DMS114 treated with DMSO at 0.1 percent for 48 hours (cell line): Measurements from ENCODE around the gene ENGASE.

Experiments used
- DNase-seq: peaks from one replicate; lab custom pipeline; 2025; ENCODE audit not compliant: unreplicated experiment; lab: John Stamatoyannopoulos, UW

Gene ENGASE

DNA sequence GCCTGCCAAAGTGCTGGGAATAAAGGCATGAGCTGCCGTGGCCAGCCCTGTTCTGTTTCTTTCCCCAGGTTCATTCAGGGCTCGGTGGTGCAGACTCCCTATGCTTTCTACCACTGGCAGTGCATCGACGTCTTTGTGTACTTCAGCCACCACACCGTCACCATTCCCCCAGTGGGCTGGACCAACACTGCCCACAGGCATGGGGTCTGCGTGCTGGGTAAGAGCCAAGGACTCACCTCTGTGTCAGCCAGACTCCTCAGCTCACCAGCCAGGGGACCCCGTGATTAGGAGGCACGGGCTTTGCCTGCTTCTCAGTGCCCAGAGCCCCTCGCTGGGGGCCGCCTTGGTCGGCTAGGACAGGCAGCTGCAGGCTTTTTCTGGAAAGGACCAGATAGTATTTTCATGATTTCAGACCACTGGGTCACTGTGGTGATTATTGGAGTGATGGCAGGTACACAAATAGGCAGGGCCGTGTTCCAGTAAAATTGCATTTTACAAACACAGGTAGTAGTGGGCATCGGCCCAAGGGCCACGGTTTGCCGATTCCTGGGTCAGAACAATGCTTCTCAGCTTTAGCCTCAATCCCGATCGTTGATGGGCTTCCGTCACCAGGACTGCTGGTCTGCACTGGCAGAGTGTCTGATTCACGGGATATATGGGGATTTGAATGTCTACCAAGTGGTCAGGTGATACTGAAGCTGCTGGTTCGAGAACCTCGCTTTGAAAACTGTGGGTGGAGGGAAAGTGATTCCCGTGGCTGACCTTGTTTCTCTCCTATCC is 5.0 kb downstream of the ENGASE start:
- no peak for DNase-seq

DNA sequence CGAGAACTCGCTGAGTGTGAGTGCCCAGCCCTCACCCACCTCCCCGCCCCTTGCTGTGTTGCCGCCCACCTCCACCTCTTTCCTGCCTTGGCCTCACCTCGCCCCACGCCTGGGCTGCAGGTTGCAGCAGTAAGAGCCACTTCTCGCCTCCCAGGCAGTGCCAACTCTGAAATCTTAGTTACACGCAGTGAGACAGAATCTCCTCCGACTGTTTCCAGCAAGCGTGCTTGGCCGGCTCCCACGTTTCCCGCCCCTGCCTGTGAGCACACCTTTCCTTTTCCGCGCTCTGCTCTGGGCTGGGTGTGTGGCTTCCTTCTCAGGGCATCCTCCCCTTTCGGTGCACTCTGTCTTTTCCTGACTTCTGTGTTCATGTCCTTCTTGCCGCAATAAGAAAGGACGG is 5.7 kb downstream of the ENGASE start:
- DNase-seq, result no peak

DNA sequence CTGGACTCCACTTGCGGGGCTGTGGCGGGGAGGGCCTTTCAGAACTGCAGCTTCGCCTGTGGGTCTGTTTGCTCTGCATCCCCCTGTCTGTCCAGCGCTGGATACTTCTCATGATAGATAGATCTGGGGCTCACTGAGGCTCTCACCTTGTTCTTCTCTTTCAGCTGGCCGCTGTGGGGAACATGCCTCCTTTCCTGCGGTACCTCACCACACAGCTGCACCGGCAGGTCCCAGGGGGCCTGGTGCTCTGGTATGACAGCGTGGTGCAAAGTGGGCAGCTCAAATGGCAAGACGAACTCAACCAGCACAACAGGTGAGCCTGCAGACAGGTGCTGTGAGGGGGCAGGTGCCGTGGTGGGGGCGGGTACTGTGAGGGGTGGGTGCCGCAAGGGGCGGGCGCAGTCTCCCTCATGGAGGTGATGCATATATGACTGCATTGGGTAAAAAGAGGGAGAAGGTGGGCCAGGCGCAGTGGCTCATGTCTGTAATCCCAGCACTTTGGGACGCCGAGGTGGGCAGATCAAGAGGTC is 6.2 kb downstream of the ENGASE start:
- DNase-seq, result no peak

DNA sequence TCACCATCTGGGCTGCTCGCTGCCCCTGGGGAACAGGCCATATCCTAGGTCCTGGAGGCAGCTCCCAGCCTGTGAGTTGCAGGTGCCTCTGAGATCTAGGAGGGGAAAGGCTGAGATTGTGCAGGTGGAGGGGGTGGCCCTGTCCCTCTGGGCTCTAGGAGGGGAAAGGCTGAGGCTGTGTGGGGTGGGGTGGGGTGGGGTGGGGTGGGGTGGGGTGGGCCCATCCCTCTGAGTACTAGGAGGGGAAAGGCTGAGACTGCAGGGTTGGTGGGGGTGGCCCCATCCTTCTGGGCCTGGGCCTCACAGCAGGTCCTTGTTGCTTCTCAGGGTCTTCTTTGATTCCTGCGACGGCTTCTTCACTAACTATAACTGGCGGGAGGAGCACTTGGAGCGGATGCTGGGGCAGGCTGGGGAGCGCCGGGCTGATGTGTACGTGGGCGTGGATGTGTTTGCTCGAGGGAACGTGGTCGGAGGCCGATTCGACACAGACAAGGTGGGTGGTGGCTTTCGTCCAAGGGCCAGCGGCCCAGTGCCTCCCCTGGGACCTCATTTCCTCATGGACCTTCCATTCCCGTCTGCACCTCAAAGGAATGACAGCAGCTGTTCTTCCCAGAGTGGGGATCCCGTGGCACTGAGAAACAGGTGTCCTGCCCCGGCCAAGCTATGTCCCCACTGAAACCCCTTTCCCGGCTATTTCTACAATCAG is 7.1 kb downstream of the ENGASE start:
- DNase-seq, result no peak

DNA sequence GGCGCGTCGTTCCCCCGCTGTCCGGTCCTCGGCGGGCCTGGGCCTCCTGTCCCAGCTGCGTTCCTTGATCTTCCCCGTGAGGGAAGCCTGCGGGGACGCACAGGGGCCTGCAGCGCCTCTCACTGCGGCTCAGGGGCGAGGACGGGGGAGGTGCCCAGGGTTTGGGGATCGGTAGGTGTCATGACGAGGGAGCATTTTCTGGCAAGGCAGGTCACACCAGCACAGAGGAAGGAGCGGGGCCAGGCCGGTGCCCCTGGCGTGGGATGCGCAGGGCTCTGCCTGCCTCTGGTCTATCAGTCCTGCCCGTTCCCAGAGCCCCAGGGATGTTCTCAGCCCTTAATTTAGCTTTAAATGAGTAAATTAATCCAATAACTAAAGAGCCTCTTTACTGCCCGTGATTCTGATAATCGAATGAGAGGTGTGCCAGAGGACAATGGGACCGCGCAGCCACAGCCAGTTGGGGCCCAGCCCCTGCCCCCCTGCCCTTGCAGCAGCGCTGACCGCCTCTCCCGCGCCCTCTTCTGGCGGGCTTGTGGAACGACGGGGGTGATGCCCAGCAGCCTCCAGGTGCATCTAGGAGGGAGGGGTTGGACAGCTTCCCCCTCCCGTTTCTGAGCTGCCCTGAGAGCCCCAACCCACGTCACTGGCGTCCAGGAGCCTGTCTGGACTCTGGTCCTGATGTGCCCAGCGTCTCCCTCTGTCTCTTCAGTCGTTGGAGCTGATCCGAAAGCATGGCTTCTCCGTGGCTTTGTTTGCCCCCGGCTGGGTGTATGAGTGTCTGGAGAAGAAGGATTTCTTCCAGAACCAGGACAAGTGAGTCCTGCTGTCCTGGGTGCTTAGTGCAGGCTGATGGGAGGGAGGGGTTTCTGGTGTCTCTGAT is 7.9 kb downstream of the ENGASE start:
- peak; percentile 3 for DNase-seq

DNA sequence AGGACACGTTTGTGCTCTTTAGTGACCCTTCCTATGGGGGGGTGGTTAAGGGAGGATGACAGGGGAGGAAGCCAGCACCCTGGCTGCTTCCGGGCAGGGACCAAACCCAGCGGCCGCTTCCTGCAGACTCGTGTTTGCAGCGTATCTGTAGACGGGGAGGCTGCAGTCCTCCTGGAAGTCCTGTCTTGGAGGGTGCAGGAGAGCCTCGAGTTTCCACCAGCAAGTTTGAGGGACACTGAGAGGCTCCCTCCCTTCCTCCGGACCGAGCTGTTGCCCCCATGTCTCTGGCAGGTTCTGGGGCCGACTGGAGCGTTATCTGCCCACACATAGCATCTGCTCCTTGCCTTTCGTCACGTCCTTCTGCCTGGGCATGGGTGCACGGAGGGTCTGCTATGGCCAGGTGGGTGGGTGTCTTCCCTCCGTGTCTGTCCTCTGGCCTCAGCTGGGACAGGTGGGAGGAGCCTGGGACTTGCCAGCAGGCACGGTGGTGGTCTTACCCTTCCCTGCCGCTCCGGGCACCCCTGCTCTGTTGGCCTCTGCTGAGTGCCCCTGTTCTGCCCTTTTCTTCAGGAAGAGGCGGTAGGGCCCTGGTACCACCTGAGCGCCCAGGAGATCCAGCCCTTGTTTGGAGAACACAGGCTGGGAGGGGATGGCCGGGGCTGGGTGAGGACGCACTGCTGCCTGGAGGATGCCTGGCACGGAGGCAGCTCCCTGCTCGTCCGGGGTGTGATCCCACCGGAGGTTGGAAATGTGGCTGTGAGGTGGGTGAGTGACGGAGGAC is 8.8 kb downstream of the ENGASE start:
- DNase-seq, result no peak

DNA sequence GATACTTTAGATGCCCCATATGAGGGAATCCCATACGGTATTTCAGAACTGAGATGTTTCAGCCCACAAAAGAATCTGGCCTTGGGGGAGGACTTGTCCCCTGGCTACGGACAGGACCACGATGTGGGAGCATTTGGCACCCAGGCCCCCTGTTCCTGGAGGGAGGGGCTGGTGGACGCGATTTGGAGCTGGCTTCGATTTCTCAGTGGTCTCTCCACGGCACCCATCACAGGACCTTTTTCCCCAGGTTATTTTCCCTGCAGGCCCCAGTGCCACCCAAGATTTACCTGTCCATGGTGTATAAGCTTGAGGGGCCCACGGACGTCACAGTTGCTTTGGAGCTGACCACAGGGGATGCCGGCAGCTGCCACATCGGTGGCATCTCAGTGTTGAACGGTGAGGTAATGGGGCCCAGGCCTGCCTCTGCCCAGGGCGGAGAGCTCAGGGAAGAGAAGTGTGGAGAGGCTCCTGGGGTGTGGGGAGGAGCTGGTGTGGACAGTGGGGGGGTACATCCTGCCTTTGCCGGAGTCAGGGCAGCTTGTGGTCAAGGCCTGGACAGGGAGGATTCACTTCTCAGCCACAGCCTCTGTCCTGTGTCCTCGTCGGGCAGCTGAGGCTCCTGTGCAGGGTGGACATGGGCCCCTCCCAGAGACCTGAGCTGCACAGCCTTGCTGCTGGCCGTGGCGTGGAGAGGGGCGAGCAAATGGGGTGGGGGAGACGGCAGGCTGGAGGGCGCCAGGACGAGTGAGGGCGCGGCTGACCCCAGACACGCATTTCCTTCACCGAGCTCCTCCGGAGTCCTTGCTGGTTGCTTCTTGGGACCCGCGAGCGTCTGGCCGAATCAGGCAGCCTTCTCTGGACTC is 9.9 kb downstream of the ENGASE start:
- DNase-seq, result no peak

DNA sequence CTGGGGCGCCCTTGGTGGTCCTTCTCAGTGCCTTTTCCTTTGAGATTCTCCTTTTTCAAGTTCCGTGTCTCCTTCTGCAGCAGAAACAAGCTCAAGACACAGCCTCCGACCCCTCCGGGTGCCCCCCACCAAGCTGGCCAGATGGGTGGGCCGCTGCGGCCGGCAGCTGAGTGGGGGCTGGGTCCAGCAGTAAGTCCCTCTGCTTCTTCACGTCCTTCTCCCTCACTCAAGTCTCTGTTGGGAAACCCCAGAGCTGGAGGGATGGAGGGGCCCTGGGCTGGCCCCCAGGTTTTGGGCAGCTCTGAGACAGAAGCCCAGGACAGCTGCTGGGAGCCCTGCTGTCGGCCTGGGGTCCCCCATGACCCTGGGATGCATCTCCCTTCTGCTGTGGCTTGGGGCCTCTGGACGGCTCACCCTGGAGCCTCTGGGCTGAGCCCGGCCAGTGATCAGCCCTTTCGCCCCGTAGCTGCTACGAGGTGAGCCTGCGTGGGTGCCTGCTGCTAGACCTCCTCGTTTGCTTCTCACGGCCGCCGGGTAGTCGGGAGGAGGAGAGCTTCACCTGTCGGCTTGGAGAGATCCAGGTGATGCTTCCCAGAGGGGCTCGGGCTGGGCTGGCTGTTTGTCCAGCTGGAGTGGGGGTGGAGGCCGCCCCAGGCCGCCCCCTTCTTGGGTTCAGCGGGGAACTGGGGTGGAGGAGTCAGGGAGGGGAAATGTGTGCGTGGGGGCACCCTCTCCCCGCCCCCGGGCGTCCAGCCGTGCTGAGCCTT is 10.7 kb downstream of the ENGASE start:
- DNase-seq, result no peak

DNA sequence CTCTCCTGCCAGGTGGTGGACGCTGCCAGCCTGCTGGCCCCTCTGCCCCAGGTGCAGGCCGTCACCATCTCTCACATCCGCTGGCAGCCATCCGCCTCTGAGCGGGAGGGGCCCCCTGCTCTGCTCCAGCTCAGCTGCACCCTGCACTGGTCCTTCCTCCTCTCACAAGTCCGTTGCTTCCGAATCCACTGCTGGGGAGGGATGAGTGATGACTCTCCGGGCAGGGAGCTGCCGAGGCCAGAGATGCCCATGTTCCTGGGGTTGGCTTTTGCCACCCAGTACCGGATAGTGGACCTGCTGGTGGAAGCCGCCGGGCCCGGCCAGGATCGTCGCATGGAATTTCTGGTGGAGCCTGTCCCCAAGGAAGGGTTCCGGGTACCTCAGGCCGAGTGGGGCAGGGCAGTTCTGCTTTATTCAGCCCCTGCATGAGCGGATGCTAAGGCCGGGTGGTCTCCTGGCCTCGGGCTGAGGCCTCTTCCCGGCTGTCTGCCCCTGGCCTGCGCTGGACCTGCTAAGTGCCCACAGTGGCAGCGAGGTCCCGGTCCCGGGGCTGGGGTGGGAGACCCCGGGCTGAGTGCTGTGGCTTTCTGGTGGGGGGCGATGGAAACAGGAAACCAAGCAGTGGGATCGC is 11.4 kb downstream of the ENGASE start:
- no peak for DNase-seq

DNA sequence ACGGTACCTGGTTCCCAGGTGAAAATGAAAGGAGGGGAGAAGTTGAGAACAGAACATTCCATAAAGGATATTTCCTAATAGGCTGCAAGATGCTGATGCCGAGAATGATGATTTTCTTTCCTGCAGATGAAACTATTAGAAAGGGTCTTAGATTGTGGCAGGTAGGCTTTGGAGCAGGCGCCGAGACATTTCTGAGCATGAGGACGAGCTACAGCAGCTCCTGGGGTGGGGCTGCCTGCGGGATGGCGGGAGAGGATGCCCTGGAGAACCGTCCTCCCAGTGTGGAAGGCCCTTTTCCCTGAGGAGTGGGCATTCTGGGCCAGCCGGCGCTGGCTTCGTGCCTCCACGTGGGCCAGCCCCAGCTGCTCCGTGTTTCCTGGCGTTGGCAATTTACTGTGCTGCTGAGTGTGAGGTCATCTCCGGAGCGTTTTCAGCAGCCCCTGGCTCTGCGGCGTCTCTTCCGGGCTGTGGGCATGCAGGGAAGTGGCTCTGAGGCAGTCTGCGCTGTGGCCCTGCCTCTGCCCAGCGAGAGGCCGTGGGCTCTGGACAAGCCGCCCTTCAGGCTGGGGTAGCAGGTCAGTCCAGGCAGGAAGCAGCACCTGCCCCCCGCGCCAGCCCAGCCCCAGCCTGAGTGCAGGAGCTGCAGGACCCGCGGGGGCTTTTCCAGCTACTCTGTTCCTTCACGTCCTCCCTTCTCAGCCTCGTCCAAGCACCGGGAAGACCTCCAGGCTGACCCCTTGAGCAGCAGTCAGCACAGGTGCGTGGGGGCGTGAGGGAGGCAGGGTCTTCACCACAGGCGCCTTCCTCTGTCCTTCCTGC is 12.2 kb downstream of the ENGASE start:
- DNase-seq, result no peak

DNA sequence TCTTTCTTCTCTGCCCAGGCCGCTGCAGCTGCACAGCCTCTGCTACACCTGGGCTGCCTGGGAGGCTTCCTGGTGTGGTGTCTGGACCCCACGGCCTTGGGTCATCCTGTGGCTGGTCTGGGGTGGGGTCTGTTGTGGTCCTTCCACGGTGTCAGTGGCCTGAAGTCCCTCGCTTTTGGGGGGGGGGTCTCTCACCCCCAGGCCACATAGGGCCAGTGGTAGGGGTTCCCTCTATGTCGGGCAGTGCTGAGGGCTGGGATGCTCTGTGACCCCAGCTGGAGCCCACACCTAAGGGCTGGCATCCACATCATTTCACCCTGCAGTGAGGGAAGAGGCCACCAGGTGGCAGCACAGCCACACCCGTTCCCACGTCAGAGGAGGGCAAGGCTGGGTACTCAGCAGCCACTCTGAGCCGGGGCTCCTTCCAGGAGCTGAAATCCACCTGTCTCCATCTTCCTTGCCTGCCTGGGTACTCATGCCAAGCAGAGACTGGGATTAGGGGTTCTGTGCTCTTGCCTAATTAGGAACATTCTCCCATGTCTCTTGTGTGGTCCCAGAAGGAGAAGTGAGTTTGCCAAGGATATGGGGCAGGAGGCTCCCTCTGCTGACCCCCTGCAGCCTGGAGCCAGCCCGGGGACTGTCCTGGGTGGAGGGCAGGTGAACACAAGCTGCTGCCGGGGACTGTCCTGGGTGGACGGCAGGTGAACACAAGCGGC is 13.0 kb downstream of the ENGASE start:
- peak; percentile 23 for DNase-seq

DNA sequence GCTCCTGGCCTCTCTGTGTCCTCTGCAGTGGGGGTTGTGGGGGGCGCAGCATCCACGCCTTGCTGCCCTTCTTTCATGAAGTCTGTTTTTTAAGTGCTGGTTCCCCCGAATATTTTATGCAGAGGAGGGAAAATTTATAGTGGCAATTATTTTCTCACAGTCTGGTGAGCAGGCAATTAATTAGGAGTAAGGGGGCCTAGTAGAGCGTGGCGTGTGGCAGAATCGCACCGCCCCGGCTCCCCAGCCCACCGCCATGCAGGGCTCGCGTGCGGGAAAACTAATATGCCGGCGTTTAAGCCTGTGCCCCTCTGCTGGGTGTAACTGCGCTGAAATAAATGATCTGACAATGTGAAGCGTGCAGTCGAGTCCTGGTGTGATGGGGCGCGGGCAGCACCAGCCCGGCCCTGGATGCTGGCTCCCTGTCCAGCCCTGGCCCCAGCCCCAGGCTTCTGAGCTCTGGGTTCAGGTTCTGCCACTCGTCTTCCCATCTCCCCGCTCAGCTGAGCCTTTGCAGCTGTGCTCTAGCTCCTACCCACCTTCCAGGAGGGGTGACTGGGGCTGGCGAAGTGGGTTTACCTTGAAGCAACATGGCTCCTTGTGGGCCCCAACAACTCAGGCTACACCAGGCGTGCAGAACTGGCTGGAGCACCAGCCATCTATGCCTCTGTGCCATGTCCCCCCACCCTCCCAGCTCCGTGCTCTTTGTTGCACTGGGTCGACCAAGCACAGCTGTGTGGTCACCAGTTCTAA is 13.8 kb downstream of the ENGASE start:
- no peak for DNase-seq

DNA sequence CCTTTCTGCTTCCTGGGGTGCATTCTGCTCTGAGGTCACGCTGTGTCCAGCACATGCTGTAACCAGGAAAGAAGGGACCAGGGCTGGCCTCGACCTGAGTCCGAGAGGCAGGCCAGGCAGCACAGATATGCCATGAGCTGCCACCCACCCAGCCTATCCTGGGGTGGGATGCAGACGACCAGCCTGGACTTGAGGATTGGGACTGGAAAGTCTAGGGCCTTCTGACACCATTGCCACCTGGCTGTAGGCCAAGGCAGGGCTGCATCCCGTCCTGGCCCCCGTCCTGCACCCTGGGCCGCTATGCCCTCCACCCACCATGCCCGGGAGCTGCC is 14.3 kb downstream of the ENGASE start:
- no peak for DNase-seq

DNA sequence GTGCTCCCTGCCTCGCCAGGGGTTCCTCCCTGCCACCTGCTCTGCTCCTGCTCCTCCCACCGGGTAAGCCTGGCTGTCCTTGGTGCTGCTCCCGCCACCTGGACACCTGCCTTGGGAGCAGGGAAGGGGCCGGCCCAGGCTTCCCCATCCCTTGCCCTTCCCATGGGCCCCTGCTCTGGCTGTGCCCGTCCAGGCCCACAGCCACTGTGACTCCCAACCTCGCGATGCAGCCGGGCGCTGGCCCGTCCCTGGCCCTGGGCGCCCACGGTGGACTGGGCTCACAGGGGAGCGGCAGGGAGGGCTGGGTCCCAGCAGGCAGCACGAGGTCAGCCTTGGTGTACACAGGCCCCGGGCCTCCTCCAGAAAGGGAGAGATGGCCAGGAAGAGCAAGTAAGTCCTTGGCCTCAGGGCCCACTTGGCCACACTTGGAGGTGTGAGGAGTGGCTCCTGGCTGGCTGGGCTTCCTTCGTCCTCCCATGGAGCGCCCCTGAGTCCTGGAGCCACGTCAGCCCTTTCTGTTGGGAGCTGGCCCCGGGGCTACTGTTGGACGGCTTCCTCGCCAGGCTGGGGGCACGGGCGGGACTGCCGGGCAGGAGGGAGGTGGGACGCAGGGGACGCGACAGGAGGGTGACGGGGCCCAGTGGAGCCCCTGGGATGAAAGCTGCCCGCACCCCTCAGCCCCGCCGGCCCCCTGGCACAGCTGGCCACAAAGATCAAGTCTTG is 15.3 kb downstream of the ENGASE start:
- DNase-seq, result no peak

DNA sequence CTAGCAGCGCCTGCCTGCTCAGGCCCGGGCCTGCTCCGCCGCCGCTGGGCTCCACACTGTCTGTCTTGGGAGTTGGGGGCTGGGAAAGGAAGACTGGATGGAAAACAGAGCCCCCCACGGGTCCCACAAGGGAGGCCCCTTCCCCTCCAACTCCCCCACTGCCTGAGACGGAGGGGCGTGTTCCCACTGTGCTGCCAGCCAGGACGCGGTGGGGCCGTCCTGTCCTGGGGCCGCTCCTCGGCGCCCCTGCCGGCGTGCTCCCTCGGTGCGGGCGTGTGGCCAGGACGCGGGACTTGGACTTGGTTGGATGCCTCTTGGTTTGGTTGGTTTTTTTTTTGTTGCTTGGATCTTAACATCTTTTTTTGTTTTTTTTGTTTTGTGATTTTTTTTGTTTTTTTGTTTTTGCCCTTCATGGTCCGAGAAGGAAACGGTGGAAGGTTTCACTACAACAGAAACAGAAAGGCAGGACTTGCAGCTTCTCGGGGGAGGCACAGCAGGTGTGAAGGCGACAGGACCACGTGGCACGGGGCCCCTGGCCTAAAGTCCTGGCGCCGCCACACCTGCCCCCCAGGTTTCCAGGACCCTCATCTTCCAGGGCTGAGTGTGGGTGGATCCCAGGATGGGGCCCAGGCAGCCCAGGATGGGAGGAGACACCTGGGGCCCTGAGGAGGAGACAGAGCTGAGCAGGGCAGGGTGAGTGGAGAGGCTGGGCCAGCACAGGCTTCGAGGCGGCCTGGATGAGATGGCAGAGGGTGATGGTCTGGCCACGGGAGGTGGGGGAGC is 16.0 kb downstream of the ENGASE start:
- no peak for DNase-seq
